GM21526 (cell line): Measurements from ENCODE around the gene ALOX12B.
"Not testable (repeated sequence)": the region's sequence is repeated elsewhere in the genome, so short reads cannot be mapped to it uniquely, and the experiment has no call there.

ENCODE experiments used
- ATAC-seq: cut with Tn5 transposase; IDR thresholded peaks from one replicate; pipeline ENCODE4 v1.9.1; 2021; ENCODE audit warnings: moderate library complexity; ENCODE audit not compliant: unreplicated experiment, low FRiP score

ALOX12B gene

GRCh38 chr17:8119581-8120519 lies 32.3 kb upstream of the ALOX12B start:
- ATAC-seq, result peak; percentile 27

- ATAC-seq, result no peak
Observed at GRCh38 chr17:8118769-8119580, 31.5 kb upstream of the ALOX12B start.

GRCh38 chr17:8117980-8118768 lies 30.7 kb upstream of the ALOX12B start, which contains the start of gene ALOXE3:
ALOXE3 (minus strand) TSS chr17:8118514; CDS start chr17:8117990, 524 bp downstream.
- ATAC-seq, result no peak

- ATAC-seq, result no peak
Observed at GRCh38 chr17:8117367-8117979, 30.0 kb upstream of the ALOX12B start.

- no peak for ATAC-seq
Observed at GRCh38 chr17:8116776-8117175, 29.3 kb upstream of the ALOX12B start.

GRCh38 chr17:8110907-8111306 lies 23.4 kb upstream of the ALOX12B start:
- no peak for ATAC-seq

- ATAC-seq, result no peak
Observed at GRCh38 chr17:8110456-8110804, 22.9 kb upstream of the ALOX12B start.

- no peak for ATAC-seq
Observed at GRCh38 chr17:8109661-8110455, 22.3 kb upstream of the ALOX12B start.

- ATAC-seq, result no peak
Observed at GRCh38 chr17:8108972-8109660, 21.6 kb upstream of the ALOX12B start.

- ATAC-seq, result not testable (repeated sequence)
Observed at GRCh38 chr17:8106980-8107379, 19.5 kb upstream of the ALOX12B start.

GRCh38 chr17:8105957-8106398 lies 18.5 kb upstream of the ALOX12B start:
- no peak for ATAC-seq

GRCh38 chr17:8104911-8105310 lies 17.4 kb upstream of the ALOX12B start:
- ATAC-seq, result no peak

GRCh38 chr17:8103549-8103948 lies 16.0 kb upstream of the ALOX12B start:
- ATAC-seq, result no peak

- no peak for ATAC-seq
Observed at GRCh38 chr17:8101721-8102120, 14.2 kb upstream of the ALOX12B start.

GRCh38 chr17:8100763-8101162 lies 13.2 kb upstream of the ALOX12B start:
- ATAC-seq, result no peak

GRCh38 chr17:8100111-8100510 lies 12.6 kb upstream of the ALOX12B start:
- ATAC-seq, result no peak

- no peak for ATAC-seq
Observed at GRCh38 chr17:8096541-8096940, 9.0 kb upstream of the ALOX12B start.

GRCh38 chr17:8095361-8095760 lies 7.8 kb upstream of the ALOX12B start:
- ATAC-seq, result no peak
